UCSD-AML1 (cell line): ENCODE measurements around the gene ZNF829.

ENCODE experiments used
- DNase-seq: peaks from one replicate; lab custom pipeline; 2025; ENCODE audit not compliant: unreplicated experiment; lab: John Stamatoyannopoulos, UW

The ZNF829 gene

GRCh38 chr19:36915992-36916830, at the start of gene ZNF829, which contains the start of gene ZNF568:
ZNF829 (minus strand) TSS chr19:36916291; CDS start chr19:36915167, 1,124 bp downstream.
ZNF568 (plus strand) TSS chr19:36916332; CDS start chr19:36922771, 6,439 bp downstream.
- peak; percentile 84 for DNase-seq

- no peak for DNase-seq
Measured at GRCh38 chr19:36963280-36963679, 47.2 kb upstream of the ZNF829 start.

GRCh38 chr19:36962346-36962745, 46.3 kb upstream of the ZNF829 start:
- DNase-seq = no peak

- DNase-seq = no peak
Measured at GRCh38 chr19:36950335-36951119, 34.4 kb upstream of the ZNF829 start.

- no peak for DNase-seq
Measured at GRCh38 chr19:36939153-36939552, 23.1 kb upstream of the ZNF829 start.

- DNase-seq = no peak
Measured at GRCh38 chr19:36931684-36932083, 15.6 kb upstream of the ZNF829 start.

- no peak for DNase-seq
Measured at GRCh38 chr19:36918090-36918489, 2.0 kb upstream of the ZNF829 start.

GRCh38 chr19:36916991-36917390, 900 bp upstream of the ZNF829 start:
- DNase-seq = no peak

GRCh38 chr19:36898422-36898821, 17.7 kb downstream of the ZNF829 start:
- DNase-seq = no peak

GRCh38 chr19:36894849-36895383, 21.2 kb downstream of the ZNF829 start:
- DNase-seq = no peak

GRCh38 chr19:36891768-36892357, 24.2 kb downstream of the ZNF829 start:
- no peak for DNase-seq

- no peak for DNase-seq
Measured at GRCh38 chr19:36876993-36877938, 38.8 kb downstream of the ZNF829 start.

- no peak for DNase-seq
Measured at GRCh38 chr19:36851898-36852297, 64.2 kb downstream of the ZNF829 start.

GRCh38 chr19:36850559-36851442, 65.3 kb downstream of the ZNF829 start, which contains the start of gene ZNF345:
ZNF345 (plus strand) TSS chr19:36850876; CDS start chr19:36876831, 25,955 bp downstream.
- DNase-seq = peak; percentile 87

GRCh38 chr19:36849701-36850558, 66.2 kb downstream of the ZNF829 start:
- peak; percentile 87 for DNase-seq

- no peak for DNase-seq
Measured at GRCh38 chr19:36847968-36848367, 68.1 kb downstream of the ZNF829 start.

- no peak for DNase-seq
Measured at GRCh38 chr19:36838784-36839324, 77.2 kb downstream of the ZNF829 start.
